Epithelial cell of proximal tubule (primary cell): ENCODE results near the gene SHH. TPM values are rescaled to one million over a fixed set of nuclear protein-coding genes. Genes with fewer than 3 reads are reported as not detected.

Experiments used
- DNase-seq: peaks from one replicate; pipeline ENCODE4 v3.0.0-alpha.2; 2011; ENCODE audit warnings: low read depth
- H3K4me3 ChIP-seq: 2 replicates; pipeline ENCODE4 v1.5.1; 2011; ENCODE audit warnings: low read depth, mild to moderate bottlenecking, low read length
- CTCF ChIP-seq: conservative IDR thresholded peaks from 2 replicates; pipeline ENCODE4 v1.5.1; 2012; ENCODE audit warnings: low read depth, mild to moderate bottlenecking, low read length
- total RNA-seq: library from RNA; depleted of rRNA; stranded (reverse); fragments of >200 nt; gene quantifications from 2 replicates; pipeline ENCODE4 v1.2.3, GENCODE V29; 2015

Gene SHH
- total RNA-seq, 1 donor from 2014 or later = 1.7 TPM

- no peak overlapping the region for H3K4me3 ChIP-seq
- no peak for DNase-seq
- TF ChIP-seq CTCF = no peak
These were observed 33.9 kb downstream of the SHH start for GRCh38 chr7:155778349-155778748.

GRCh38 chr7:155776606-155777005 is 35.7 kb downstream of the SHH start:
- H3K4me3 ChIP-seq = no peak overlapping the region
- TF ChIP-seq CTCF = no peak
- DNase-seq = no peak

GRCh38 chr7:155775691-155776090 is 36.6 kb downstream of the SHH start:
- DNase-seq = no peak
- TF ChIP-seq CTCF = no peak
- H3K4me3 ChIP-seq = no peak overlapping the region

- TF ChIP-seq CTCF = no peak
- no peak overlapping the region for H3K4me3 ChIP-seq
- no peak for DNase-seq
These were observed 37.3 kb downstream of the SHH start for GRCh38 chr7:155774947-155775346.

- DNase-seq = no peak
- no peak overlapping the region for H3K4me3 ChIP-seq
- TF ChIP-seq CTCF = no peak
These were observed 38.7 kb downstream of the SHH start for GRCh38 chr7:155773531-155773930.

- no peak overlapping the region for H3K4me3 ChIP-seq
- DNase-seq = no peak
- no peak for TF ChIP-seq CTCF
These were observed 42.0 kb downstream of the SHH start for GRCh38 chr7:155770241-155770640.

GRCh38 chr7:155769701-155770100 is 42.6 kb downstream of the SHH start:
- peak; percentile 48 for DNase-seq
- TF ChIP-seq CTCF = no peak
- no peak overlapping the region for H3K4me3 ChIP-seq
